GM12892 (cell line): ENCODE measurements around the gene SMIM35.

Experiments
- DNase-seq: peaks from one replicate; pipeline ENCODE4 v3.0.0; 2011; ENCODE audit not compliant: insufficient read length
- FAIRE-seq: peaks from 2 replicates; lab custom pipeline; 2011; peaks lifted over from hg19 to GRCh38; lab: Jason Lieb, UNC
- POLR2A ChIP-seq: IDR thresholded peaks from 2 replicates; pipeline ENCODE4 v1.6.1; 2011; ENCODE audit warnings: low read depth, low read length, control low read depth
- POLR2AphosphoS5 ChIP-seq: IDR thresholded peaks from 2 replicates; pipeline ENCODE4 v1.6.1; 2011; ENCODE audit warnings: low read depth, low read length, control low read depth
- TAF1 ChIP-seq: IDR thresholded peaks from 2 replicates; pipeline ENCODE4 v1.6.1; 2011; ENCODE audit warnings: low read depth, mild to moderate bottlenecking, control low read depth, low read length, borderline replicate concordance

The SMIM35 gene

DNA sequence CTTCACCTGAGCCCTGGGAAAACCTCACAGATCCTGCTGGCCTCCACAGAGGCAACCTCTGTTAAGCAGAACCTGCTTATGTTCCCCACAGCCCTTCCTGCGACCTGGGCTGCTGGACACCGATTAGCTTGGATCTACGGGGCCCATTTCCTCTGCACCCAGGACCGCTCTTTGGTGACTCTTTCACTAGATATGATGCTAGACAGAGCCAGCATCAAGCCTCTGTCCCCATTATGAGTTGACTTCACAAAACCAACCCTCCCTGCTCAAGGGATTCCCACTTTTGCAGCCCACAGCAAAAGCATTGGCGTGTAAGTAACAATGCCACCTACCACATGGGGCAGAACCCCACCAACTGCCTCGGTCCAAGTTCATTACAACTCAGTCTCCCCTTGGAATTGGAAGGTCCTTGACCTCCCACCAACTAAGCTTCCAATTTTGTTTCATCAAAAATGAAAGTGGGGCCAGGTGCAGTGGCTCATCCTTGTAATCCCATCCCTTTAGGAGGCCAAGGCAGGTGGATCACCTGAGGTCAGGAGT lies 25.1 kb downstream of the SMIM35 start:
- DNase-seq (no peak), FAIRE-seq (no peak)
- TF ChIP-seq POLR2AphosphoS5 (no peak), POLR2A (no peak), TAF1 (no peak)

DNA sequence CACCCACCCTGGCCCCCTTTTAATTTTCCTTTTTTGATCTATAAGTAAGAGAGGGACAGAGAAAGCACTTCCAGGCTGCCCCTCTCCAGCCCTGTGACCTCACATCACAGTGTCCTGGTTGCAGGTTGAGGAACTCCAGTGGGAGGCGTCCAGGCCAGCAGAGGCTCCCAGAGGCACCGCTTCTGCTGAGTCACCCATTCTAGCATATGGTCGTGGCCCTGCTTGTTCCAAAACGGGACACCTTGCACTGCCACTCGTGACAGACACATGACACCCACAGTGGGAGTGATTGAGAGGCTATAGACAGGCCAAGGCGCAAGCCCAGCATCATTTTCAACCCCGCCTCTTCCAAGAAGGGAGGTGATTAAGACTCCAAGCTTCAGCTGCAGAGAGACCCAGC lies 25.9 kb downstream of the SMIM35 start:
- TF ChIP-seq POLR2AphosphoS5 (no peak), TAF1 (no peak), POLR2A (no peak)
- FAIRE-seq (no peak), DNase-seq (no peak)

DNA sequence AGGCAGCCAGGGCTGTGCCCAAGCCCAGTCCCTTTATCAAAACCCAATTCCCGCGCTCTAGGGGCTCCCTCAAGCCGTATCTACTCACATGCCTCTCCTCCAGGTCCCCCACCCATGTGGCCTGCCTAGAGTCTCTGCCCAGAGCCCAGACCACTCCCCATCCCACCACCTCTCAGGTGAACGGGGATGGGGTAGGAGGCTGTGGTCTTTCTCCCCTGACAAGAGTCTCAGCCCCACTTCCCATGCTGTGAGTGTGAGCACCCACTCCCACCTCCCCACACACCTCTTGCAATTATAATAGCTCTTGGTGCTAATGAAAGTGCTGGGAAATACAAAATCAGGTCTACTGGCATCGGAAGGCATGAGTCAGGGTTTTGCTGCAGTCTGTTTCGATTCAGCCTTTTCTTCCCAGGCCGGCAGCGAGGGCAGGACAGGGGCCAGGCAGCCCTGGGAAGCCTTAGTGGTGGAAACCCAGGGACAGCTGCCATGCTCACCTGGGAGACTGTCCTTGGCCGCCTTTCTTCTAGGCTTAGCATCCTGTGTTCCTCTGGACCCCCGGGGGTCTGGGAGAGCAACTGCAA lies 26.6 kb downstream of the SMIM35 start:
- DNase-seq, result no peak
- TF ChIP-seq TAF1, result no peak
- no peak for TF ChIP-seq POLR2AphosphoS5
- no peak for TF ChIP-seq POLR2A
- FAIRE-seq, result no peak

DNA sequence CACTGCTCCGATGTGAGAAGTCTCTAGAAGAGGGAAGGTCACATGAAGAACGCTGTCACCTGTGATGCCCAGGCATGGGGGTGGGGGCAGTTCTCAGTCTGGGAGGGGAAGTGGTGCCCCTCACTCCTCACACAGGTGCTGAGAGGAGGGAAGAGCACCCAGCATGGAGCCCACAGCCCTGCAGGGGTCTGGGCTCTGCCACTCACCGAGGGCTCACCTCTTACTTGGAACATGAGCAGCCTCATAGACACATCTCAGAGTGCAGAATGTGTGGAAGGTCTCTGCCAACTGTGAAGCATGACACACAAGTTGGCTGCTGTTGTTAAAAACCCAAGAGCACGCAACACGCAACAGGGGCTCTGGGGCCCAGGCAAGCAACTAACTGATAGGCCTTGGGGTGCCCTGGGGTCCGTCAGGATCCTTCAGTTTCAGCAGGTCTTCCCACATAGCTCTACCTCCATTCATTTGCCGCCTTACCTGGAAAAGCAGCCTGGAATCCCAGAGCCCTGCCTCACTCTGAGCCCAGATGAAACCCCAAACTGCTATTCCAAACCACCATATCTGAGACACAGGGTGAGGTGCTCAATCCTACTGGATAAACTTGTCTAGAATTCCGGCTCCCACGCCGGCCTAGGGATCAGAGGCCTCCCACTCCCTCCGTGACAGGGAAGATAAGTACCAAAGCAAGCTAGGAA lies 27.4 kb downstream of the SMIM35 start:
- FAIRE-seq (no peak), DNase-seq (no peak)
- no peak for TF ChIP-seq TAF1
- no peak for TF ChIP-seq POLR2A
- TF ChIP-seq POLR2AphosphoS5, result no peak

DNA sequence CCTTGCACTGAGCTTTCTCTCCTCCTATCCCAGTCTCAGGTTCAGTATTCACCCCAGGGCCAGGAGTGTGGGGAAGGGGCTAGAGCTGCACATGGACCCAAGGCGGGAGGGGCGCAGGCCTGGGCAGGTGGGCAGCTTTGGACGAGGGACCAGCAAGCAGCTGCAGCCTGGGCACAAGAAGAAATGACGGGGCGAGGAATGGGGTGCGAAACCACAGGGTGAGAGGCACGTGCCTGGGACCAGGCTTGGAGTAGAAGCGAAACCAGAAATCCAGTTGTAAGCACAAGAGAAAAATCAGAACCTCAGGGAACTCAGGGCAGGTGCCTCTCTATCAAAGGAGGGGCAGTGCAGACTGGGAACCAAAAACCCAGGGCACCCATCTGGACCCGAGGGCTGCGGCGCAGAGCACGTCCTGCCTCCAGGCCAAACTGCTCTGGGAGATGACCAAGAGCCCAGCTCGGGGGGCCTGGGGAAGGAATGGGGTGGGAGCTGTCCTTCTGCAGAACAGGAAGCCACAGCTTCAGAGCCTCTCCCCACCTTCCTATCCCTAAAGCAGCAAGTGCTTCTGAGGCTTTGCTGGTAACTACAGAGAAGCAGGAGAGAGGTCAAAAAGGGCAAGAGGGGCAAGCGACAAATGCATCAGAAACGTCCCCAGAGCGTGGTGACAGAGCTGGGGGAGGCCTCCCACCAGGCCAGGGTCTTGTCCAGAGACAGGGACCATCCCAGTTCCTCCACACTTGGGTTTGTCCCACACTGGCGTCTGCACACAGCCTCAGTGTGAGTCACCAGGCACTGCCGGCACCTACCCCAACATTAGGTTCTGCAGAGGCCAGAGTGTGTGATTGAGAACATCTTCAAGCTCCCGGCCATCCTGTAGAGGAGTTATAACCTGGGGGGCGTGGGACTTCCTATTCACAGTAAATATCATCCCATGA lies 28.2 kb downstream of the SMIM35 start:
- DNase-seq (no peak), FAIRE-seq (no peak)
- TF ChIP-seq TAF1 (no peak), POLR2AphosphoS5 (no peak), POLR2A (no peak)

DNA sequence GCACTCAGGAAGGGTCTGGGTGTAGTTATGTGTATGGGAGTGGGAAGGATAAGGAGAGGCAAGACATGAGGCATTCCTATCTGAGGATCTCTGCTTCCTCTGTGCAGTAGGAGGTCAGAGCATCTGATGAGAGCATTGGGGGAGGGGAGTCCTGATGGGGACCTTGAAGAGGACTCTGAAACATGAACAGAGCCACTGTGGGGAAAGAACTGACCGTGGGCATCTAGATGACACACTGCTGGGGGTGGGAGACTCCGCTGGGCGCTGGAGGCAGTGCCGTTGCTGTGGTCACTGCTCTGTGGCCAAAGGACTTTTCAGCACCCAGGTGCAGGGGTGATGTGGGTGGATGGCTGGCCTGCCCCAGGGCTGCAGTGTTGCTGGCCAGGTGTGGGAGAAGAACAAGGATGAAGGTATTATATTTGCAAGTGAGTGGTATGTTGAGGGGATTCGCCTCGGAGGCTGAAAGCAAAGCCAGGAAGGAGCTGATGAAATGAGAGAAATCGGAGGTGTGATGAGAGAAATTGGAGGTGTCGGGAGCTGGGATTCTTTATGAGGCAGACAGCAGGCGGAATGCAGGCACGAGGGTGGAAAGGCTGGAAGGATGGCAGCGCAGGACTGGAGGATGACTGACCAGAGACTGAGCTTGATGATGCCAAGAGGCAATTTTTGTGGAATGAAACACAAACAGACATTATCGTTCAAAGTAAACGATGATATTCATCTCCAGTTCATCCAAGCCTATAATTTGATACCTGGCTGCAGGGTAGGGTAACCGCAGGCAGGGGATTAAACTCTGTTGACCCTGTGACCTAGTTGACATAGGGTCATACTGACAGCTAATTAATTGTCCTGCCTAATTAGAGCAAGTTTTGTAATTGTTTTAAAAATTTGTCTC lies 29.3 kb downstream of the SMIM35 start:
- DNase-seq (no peak), FAIRE-seq (no peak)
- TF ChIP-seq TAF1 (no peak), POLR2A (no peak), POLR2AphosphoS5 (no peak)

DNA sequence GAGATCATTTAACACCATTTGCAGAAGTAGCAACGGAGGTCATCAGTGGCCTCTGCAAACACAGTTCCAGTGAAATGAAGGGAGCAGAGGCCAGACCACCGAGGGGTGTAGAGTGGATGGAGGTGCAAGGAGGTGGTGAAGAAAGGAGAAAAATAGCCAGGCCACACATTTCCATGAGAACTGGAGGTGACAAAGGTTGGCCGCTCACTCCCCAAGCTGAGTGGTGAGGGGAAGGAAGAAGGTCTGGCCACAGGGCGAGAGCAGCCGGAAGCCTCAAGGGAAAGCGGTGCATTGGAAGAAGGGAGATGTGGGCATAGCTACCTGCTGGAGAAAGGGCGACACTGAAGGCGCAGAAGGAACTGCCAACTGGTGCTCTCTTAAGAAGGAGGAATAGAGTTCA lies 30.0 kb downstream of the SMIM35 start:
- no peak for DNase-seq
- FAIRE-seq, result no peak
- no peak for TF ChIP-seq TAF1
- TF ChIP-seq POLR2A, result no peak
- no peak for TF ChIP-seq POLR2AphosphoS5

DNA sequence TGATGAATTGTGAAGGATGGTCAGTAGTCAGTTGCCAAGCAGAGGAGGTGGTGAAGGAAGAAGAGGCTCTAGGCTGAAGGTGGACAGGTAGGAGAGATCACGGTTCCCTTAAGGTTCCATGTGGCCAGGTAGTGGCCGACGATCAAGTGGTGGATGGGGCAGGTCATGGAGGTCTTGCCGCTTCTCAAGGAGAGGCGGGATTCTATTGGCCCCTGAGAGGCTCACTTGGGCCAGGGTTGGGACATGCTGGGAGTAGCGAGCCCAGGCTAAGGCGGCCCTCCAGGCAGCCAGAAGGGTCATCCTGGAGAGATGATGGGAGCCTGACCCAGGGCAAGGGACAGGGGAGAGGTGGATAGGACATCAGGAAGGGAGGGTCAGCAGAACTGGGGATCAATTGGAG lies 30.8 kb downstream of the SMIM35 start:
- DNase-seq, result no peak
- TF ChIP-seq POLR2A (no peak), POLR2AphosphoS5 (no peak), TAF1 (no peak)
- no peak for FAIRE-seq

DNA sequence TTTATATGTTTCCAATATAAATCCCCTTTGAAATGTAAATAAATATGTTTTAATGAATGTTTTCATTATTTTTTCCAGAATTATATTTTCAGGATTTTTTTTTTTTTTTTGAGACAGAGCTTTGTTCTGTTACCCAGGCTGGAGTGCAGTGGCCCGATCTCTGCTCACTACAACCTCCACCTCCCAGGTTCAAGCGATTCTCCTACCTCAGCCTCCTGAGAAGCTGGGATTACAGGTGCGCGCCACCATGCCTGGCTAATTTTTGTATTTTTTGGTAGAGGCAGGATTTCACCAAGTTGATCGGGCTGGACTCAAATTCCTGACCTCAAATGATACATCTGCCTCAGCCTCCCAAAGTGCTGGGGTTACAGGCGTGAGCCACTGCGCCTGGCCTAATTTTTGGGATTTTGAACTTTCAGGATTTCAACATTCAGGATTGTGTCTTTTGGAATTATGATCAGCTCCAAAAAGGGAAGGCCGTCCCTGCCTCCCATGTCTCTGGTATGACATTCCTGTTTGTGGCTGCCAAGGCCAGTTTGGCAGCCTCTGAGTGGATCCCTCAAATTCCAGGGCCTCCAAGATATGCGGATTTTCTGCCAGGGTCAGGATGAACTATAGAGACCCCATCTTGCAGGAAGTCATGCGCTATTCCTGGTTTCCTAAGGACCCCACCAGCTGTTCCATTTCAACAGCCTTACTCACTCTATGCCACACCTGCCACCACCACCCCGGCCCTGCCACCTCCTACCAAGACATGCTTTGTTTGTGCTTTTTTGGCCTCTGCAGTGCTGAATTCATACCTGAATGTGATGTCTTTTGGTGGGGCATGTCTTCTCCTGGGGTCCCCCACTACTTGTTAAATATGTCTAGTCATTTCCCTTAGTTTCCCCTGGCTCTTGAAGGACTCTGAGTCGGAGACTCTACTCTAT lies 31.8 kb downstream of the SMIM35 start:
- TF ChIP-seq TAF1 (no peak), POLR2A (no peak), POLR2AphosphoS5 (no peak)
- DNase-seq, result no peak
- peak; percentile 17 for FAIRE-seq

DNA sequence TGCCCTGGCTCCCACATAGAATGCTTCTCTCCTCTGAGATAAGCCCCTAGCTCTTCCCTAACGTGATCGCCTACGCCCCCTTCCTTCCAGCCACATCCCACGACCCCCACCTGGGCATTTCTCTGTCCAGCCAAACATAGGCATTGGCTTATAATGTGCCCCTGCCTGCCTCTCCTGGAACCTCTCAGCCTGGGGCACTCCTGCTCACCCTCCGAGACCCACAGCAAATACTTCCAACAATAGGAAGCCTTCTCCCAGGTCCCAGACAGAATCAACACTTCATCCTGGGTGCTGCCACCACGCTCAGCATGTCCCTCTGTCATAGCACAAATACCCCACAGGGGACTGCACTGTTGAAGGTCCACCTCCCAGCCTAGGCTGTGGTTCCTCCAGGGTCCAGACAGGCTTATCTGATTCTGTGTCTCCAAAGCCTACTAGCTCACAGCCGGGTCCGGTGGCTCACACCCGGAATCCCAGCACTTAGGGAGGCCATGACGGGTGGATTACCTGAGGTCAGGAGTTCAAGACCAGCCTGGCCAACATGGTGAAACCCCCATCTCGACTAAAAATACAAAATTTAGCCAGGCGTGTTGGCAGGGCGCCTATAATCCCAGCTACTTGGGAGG lies 34.1 kb downstream of the SMIM35 start:
- FAIRE-seq, result peak; percentile 5
- DNase-seq, result no peak
- TF ChIP-seq POLR2AphosphoS5, result no peak
- no peak for TF ChIP-seq TAF1
- no peak for TF ChIP-seq POLR2A
